HCT116 (cell line): ENCODE results near the gene ENTPD5. TPM values are rescaled to one million over a fixed set of nuclear protein-coding genes. Genes with fewer than 3 reads are reported as not detected.

Source experiments
- ATAC-seq: fragments of 200-7000 bp; cut with Tn5 transposase; 2 replicates; pipeline ENCODE4 v1.9.1; 2020; ENCODE audit warnings: mild to moderate bottlenecking, moderate library complexity
- BruUV-seq: library from RNA; stranded (reverse); fragments of 400-500 nt; replicated peaks from 2 replicates; lab custom pipeline; 2021; lab: Mats Ljungman, UMichigan
- CTCF ChIA-PET: fragments of 300-600 bp; sonication (Branson Sonifier 250); formaldehyde crosslinking; loops from one replicate; lab custom pipeline; 2021; ENCODE audit warnings: antibody characterized with exemption; lab: Charles Lee
- POLR2A ChIA-PET: fragments of 300-600, 350-600 bp; sonication (Branson Sonifier 250); formaldehyde crosslinking; loops from one replicate; lab custom pipeline; 2021; ENCODE audit warnings: antibody characterized with exemption; lab: Charles Lee
- RAD21 ChIA-PET, 2 experiments: fragments of 300-600 bp; sonication (Branson Sonifier 250); formaldehyde crosslinking; loops; one replicate each; lab custom pipeline; 2023; ENCODE audit warnings: low total read pairs in 2 of 2; ENCODE audit not compliant: uncharacterized antibody in 2 of 2, unreplicated experiment in 2 of 2, low non-redundant PET in 1 of 2; lab: Charles Lee
- DNase-seq: peaks from one replicate; pipeline ENCODE4 v3.0.0-alpha.2; 2010; ENCODE audit warnings: low read depth, low spot score
- H2AFZ ChIP-seq: fragments of 200-600 bp; shearing (Covaris generic), sonication (generic); 2 replicates; pipeline ENCODE4 v1.6.1; 2017; ENCODE audit warnings: low read depth, mixed run types, mixed read lengths, antibody characterized with exemption, low read length; ENCODE audit not compliant: poor library complexity, severe bottlenecking
- H3K27ac ChIP-seq: 2 replicates; pipeline ENCODE4 v1.5.1; 2012; ENCODE audit warnings: low read depth, low read length
- H3K27me3 ChIP-seq: fragments of 200-600 bp; sonication (generic); 2 replicates; pipeline ENCODE4 v1.6.1; 2016; ENCODE audit warnings: mixed run types, low read length, mixed read lengths; ENCODE audit not compliant: insufficient read depth
- H3K36me3 ChIP-seq, 2 experiments: fragments of 200-500 bp in 1 of 2; fragments of 200-600 bp in 1 of 2; sonication (Bioruptor generic) in 1 of 2; sonication (generic) in 1 of 2; 2 replicates each; pipeline versions ENCODE4 v1.5.1 to v1.6.1; 2014 to 2016; ENCODE audit warnings: low read length in 2 of 2, inconsistent platforms in 1 of 2, mixed read lengths in 1 of 2, mixed run types in 1 of 2; ENCODE audit not compliant: insufficient read depth in 2 of 2, control insufficient read depth in 1 of 2
- H3K4me1 ChIP-seq, 2 experiments: fragments of 200-600 bp in 1 of 2; sonication (generic) in 1 of 2; 2 replicates each; pipeline versions ENCODE4 v1.5.1 to v1.6.1; 2012 to 2017; ENCODE audit warnings: low read length in 2 of 2, inconsistent platforms in 1 of 2, mild to moderate bottlenecking in 1 of 2, mixed read lengths in 1 of 2, mixed run types in 1 of 2, moderate library complexity in 1 of 2; ENCODE audit not compliant: insufficient read depth in 2 of 2, control insufficient read depth in 1 of 2
- H3K4me2 ChIP-seq: fragments of 200-600 bp; sonication (generic); 2 replicates; pipeline ENCODE4 v1.6.1; 2017; ENCODE audit warnings: mixed run types, low read length, mixed read lengths
- H3K4me3 ChIP-seq, 2 experiments: fragments of 200-600 bp in 1 of 2; sonication (generic) in 1 of 2; replicated peaks in 1 of 2; 2 replicates each; pipeline ENCODE4 v1.5.1; 2011 to 2016; ENCODE audit warnings: low read length in 2 of 2, control low read depth in 1 of 2, low read depth in 1 of 2, mild to moderate bottlenecking in 1 of 2, mixed read lengths in 1 of 2, mixed run types in 1 of 2
- H3K79me2 ChIP-seq: fragments of 200-600 bp; sonication (generic); 2 replicates; pipeline ENCODE4 v1.6.1; 2017; ENCODE audit warnings: mild to moderate bottlenecking, mixed run types, low read length, moderate library complexity, mixed read lengths; ENCODE audit not compliant: insufficient read depth
- H3K9ac ChIP-seq: fragments of 200-600 bp; sonication (generic); 2 replicates; pipeline ENCODE4 v1.6.1; 2016; ENCODE audit warnings: low read length, mixed read lengths
- H3K9me2 ChIP-seq: fragments of 200-600 bp; sonication (generic), shearing (Covaris generic); 2 replicates; pipeline ENCODE4 v1.6.1; 2017; ENCODE audit warnings: mixed run types, mild to moderate bottlenecking, moderate library complexity; ENCODE audit not compliant: insufficient read depth
- H3K9me3 ChIP-seq, 2 experiments: fragments of 200-500 bp in 1 of 2; fragments of 200-600 bp in 1 of 2; sonication (Bioruptor generic) in 1 of 2; sonication (generic) in 1 of 2; 2 replicates each; pipeline ENCODE4 v1.6.1; 2014 to 2017; ENCODE audit warnings: low read length in 2 of 2, mixed read lengths in 2 of 2, inconsistent platforms in 1 of 2, low read depth in 1 of 2, mild to moderate bottlenecking in 1 of 2, mixed run types in 1 of 2, moderate library complexity in 1 of 2; ENCODE audit not compliant: control insufficient read depth in 1 of 2, insufficient read depth in 1 of 2
- H4K20me1 ChIP-seq: fragments of 200-600 bp; sonication (generic), shearing (Covaris generic); 2 replicates; pipeline ENCODE4 v1.6.1; 2017; ENCODE audit warnings: mixed run types, mild to moderate bottlenecking, moderate library complexity; ENCODE audit not compliant: insufficient read depth
- CEBPB ChIP-seq: IDR thresholded peaks from 2 replicates; pipeline ENCODE4 v1.6.1; 2012; ENCODE audit warnings: low read depth
- EGR1 ChIP-seq: IDR thresholded peaks from 2 replicates; pipeline ENCODE4 v1.6.1; 2012; ENCODE audit warnings: low read depth
- EZH2phosphoT487 ChIP-seq: fragments of 200-600 bp; IDR thresholded peaks from 2 replicates; pipeline ENCODE4 v1.6.1; 2018; ENCODE audit warnings: antibody characterized with exemption, borderline replicate concordance
- FOSL1 ChIP-seq: IDR thresholded peaks from 2 replicates; pipeline ENCODE4 v1.6.1; 2012; ENCODE audit warnings: low read depth
- JUND ChIP-seq: IDR thresholded peaks from 2 replicates; pipeline ENCODE4 v1.6.1; 2012
- POLR2AphosphoS5 ChIP-seq: IDR thresholded peaks from 2 replicates; pipeline ENCODE4 v1.6.1; 2011; ENCODE audit warnings: mild to moderate bottlenecking, low read depth, low read length, moderate library complexity
- RAD21 ChIP-seq: IDR thresholded peaks from 2 replicates; pipeline ENCODE4 v1.6.1; 2012; ENCODE audit warnings: low read depth, mild to moderate bottlenecking
- SIN3A ChIP-seq: IDR thresholded peaks from 2 replicates; pipeline ENCODE4 v1.6.1; 2012; ENCODE audit warnings: low read depth
- SP1 ChIP-seq: IDR thresholded peaks from 2 replicates; pipeline ENCODE4 v1.6.1; 2012; ENCODE audit warnings: low read depth
- YY1 ChIP-seq: IDR thresholded peaks from 2 replicates; pipeline ENCODE4 v1.6.1; 2011; ENCODE audit warnings: low read length, low read depth, moderate library complexity, mild to moderate bottlenecking; ENCODE audit not compliant: insufficient replicate concordance; ENCODE audit errors: extremely low read depth
- ZFX ChIP-seq: fragments of 450-650 bp; IDR thresholded peaks from 2 replicates; pipeline ENCODE4 v1.6.1; 2017
- intact Hi-C: fragments of 100-400 bp; cut with micrococcal nuclease; formaldehyde crosslinking; loops from 2 replicates; pipeline ENCODE4 v1.10.0; 2022
- total RNA-seq: library from RNA; stranded (reverse); gene quantifications from one replicate; pipeline ENCODE4 v1.2.1, GENCODE V29; 2021; ENCODE audit not compliant: unreplicated experiment
- TF ChIP-seq, protein P1 (sequence below): IDR thresholded peaks from 2 replicates; pipeline ENCODE4 v1.6.1; 2012
- TF ChIP-seq, protein P2 (sequence below): IDR thresholded peaks from 2 replicates; pipeline ENCODE4 v1.6.1; 2012; ENCODE audit warnings: low read depth
- TF ChIP-seq, protein P3 (sequence below), 3 experiments: fragments of 200-600 bp in 1 of 3; sonication (generic) in 1 of 3; IDR thresholded peaks in 2 of 3; conservative IDR thresholded peaks in 1 of 3; 2 replicates each; pipeline ENCODE4 v1.5.1; 2012 to 2017; ENCODE audit warnings: low read depth in 2 of 3, low read length in 2 of 3, antibody characterized with exemption in 1 of 3, borderline replicate concordance in 1 of 3, control low read depth in 1 of 3, mild to moderate bottlenecking in 1 of 3, mixed read lengths in 1 of 3, mixed run types in 1 of 3, moderate library complexity in 1 of 3; ENCODE audit not compliant: insufficient read depth in 1 of 3

The ENTPD5 gene
- total RNA-seq, 1 experiment from 2014 or later = 14.4 TPM

DNA sequence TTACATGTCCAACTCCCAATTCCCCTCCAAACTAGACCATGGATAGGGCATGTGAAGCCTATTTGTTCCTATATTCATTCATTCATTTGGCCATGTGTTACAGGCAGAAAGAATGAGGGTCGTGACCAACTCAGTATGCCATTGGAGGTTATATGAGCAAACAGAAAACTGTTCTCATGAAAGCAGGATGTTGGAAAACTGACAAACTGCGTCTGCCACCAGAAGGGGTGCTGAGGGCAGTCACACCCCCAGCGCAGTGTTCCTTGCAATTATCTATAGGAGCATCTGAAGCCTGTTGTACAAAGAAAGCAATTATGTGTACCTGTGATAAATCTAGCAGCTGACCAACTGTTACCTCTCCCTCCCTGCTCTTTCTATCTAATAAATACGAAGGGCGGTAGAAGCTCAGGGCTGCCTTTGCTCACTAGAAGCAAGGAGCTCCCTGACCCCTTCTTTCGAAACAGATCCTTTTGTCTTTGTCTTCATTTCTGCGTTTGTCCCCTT, 21.1 kb downstream of the ENTPD5 start:
- peaks cover 0 to 4% of the 10 kb centered on the region in 2 experiments; a peak in 1 of 4 replicates for H3K36me3 ChIP-seq
- no peaks in the 10 kb centered on the region for H4K20me1 ChIP-seq
- H3K27me3 ChIP-seq = no peaks in the 10 kb centered on the region
- POLR2A ChIA-PET = no interaction called here
- no peaks in the 10 kb centered on the region for H3K4me1 ChIP-seq
- ATAC-seq (no peak), DNase-seq (no peak)
- no peak overlapping the region for H3K27ac ChIP-seq
- TF ChIP-seq POLR2AphosphoS5 (no peak), EGR1 (no peak), YY1 (no peak)
- no peaks in the 10 kb centered on the region for H3K9me2 ChIP-seq
- H3K9me3 ChIP-seq = no peaks in the 10 kb centered on the region
- intact Hi-C loops = no loop called here
- no peak overlapping the region for H3K4me3 ChIP-seq
- RAD21 ChIA-PET = no interaction called here
- no peak overlapping the region for H3K4me2 ChIP-seq
- no peak overlapping the region for H2AFZ ChIP-seq
- no peak overlapping the region for H3K9ac ChIP-seq
- no TSS peak for BruUV-seq
- CTCF ChIA-PET = no interaction called here
- H3K79me2 ChIP-seq = no peaks in the 10 kb centered on the region

DNA sequence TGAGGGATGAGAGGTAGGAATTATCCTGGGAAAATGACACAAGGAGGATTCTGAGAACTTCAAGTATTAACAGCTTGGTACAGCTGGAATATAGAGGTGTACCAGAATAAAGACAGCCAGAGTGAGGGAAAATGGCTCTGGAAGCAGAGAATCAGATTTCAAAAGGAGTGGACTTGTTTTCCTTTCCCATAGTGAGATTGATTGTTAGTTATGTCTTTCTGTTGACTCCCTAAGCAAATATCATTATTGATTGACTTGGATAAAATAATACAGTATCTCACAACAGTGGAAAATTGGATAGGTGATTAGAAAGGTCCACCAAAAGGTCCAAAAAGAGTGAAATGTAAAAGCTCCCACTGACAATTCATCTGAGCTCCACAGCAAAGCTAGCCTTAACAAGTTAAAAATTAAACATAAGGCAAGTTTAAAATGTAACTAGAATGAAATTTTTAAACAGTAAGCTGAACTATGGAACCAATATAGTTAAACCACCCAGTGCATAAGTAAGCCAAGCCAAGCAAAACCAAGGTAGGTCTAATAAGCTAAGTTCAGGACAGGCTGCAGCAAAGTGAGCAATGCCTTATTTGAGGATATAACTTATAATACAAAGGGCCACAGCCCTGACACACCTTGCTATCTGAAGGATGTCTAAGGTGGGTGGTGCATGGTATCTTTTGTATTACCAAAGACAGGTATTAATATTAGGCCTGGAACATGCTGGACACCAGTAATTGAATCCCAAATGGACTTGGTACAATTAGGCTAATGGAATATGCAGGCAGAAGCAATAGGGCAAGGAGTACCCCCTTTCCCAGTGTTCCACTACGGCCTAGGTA, 21.8 kb downstream of the ENTPD5 start:
- H3K9ac ChIP-seq = no peak overlapping the region
- ATAC-seq = no peak
- no peaks in the 10 kb centered on the region for H3K9me3 ChIP-seq
- TF ChIP-seq FOSL1 (no peak), YY1 (no peak), SP1 (no peak), ZFX (no peak), CEBPB (no peak), POLR2AphosphoS5 (no peak), JUND (no peak), EZH2phosphoT487 (no peak), SIN3A (no peak), EGR1 (no peak), RAD21 (no peak)
- TF ChIP-seq, protein P1, sequence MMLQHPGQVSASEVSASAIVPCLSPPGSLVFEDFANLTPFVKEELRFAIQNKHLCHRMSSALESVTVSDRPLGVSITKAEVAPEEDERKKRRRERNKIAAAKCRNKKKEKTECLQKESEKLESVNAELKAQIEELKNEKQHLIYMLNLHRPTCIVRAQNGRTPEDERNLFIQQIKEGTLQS = no peak
- TF ChIP-seq, protein P2, sequence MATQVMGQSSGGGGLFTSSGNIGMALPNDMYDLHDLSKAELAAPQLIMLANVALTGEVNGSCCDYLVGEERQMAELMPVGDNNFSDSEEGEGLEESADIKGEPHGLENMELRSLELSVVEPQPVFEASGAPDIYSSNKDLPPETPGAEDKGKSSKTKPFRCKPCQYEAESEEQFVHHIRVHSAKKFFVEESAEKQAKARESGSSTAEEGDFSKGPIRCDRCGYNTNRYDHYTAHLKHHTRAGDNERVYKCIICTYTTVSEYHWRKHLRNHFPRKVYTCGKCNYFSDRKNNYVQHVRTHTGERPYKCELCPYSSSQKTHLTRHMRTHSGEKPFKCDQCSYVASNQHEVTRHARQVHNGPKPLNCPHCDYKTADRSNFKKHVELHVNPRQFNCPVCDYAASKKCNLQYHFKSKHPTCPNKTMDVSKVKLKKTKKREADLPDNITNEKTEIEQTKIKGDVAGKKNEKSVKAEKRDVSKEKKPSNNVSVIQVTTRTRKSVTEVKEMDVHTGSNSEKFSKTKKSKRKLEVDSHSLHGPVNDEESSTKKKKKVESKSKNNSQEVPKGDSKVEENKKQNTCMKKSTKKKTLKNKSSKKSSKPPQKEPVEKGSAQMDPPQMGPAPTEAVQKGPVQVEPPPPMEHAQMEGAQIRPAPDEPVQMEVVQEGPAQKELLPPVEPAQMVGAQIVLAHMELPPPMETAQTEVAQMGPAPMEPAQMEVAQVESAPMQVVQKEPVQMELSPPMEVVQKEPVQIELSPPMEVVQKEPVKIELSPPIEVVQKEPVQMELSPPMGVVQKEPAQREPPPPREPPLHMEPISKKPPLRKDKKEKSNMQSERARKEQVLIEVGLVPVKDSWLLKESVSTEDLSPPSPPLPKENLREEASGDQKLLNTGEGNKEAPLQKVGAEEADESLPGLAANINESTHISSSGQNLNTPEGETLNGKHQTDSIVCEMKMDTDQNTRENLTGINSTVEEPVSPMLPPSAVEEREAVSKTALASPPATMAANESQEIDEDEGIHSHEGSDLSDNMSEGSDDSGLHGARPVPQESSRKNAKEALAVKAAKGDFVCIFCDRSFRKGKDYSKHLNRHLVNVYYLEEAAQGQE = no peak
- TF ChIP-seq, protein P3, sequence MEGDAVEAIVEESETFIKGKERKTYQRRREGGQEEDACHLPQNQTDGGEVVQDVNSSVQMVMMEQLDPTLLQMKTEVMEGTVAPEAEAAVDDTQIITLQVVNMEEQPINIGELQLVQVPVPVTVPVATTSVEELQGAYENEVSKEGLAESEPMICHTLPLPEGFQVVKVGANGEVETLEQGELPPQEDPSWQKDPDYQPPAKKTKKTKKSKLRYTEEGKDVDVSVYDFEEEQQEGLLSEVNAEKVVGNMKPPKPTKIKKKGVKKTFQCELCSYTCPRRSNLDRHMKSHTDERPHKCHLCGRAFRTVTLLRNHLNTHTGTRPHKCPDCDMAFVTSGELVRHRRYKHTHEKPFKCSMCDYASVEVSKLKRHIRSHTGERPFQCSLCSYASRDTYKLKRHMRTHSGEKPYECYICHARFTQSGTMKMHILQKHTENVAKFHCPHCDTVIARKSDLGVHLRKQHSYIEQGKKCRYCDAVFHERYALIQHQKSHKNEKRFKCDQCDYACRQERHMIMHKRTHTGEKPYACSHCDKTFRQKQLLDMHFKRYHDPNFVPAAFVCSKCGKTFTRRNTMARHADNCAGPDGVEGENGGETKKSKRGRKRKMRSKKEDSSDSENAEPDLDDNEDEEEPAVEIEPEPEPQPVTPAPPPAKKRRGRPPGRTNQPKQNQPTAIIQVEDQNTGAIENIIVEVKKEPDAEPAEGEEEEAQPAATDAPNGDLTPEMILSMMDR (IDR thresholded peaks at IDR 0.05 in 2 of 3, conservative IDR thresholded peaks at IDR 0.05 in 1 of 3; ENCODE audit: borderline replicate concordance in 1 of 3, insufficient read depth in 1 of 3, low read depth in 2 of 3, low read length in 2 of 3) = no peak

More for the DNA sequence above, 21.8 kb downstream of the ENTPD5 start:
- Histone ChIP-seq H2AFZ (no peak overlapping the region), H3K27me3 (no peaks in the 10 kb centered on the region), H3K36me3 (peaks cover 0 to 4% of the 10 kb centered on the region in 2 experiments; a peak in 1 of 4 replicates), H3K4me2 (no peak overlapping the region), H3K4me1 (no peaks in the 10 kb centered on the region), H3K27ac (no peak overlapping the region), H3K9me2 (no peaks in the 10 kb centered on the region), H4K20me1 (no peaks in the 10 kb centered on the region), H3K4me3 (no peak overlapping the region), H3K79me2 (no peaks in the 10 kb centered on the region)
- ChIA-PET CTCF (no interaction called here), RAD21 (no interaction called here), POLR2A (no interaction called here)
- no peak for DNase-seq
- intact Hi-C loops = no loop called here
- BruUV-seq = no TSS peak
